Small intestine (tissue), 7 donors: ENCODE results near the gene HNRNPLL. TPM values are rescaled to one million over a fixed set of nuclear protein-coding genes. Genes with fewer than 3 reads are reported as not detected.

Source experiments
- DNase-seq, 2 donors: peaks; one replicate each; pipeline versions ENCODE4 v3.0.0 to v3.0.0-alpha.2; 2013
- FAIRE-seq: peaks from 2 replicates; lab custom pipeline; 2012; peaks lifted over from hg19 to GRCh38; lab: Jason Lieb, UNC
- H3K27ac ChIP-seq, 3 donors: one replicate each; pipeline ENCODE4 v1.5.1; 2013; ENCODE audit warnings: low read length in 2 of 3, mild to moderate bottlenecking in 2 of 3, control low read depth in 1 of 3, inconsistent platforms in 1 of 3, low read depth in 1 of 3, moderate library complexity in 1 of 3
- H3K27me3 ChIP-seq, 3 donors: one replicate each; pipeline ENCODE4 v1.6.1; 2013; ENCODE audit warnings: low read length in 3 of 3, inconsistent platforms in 1 of 3; ENCODE audit not compliant: control insufficient read depth in 3 of 3, insufficient read depth in 3 of 3
- H3K36me3 ChIP-seq, 3 donors: one replicate each; pipeline ENCODE4 v1.6.1; 2013; ENCODE audit warnings: low read length in 3 of 3, inconsistent platforms in 1 of 3, low read depth in 1 of 3, mild to moderate bottlenecking in 1 of 3, moderate library complexity in 1 of 3; ENCODE audit not compliant: control insufficient read depth in 3 of 3, insufficient read depth in 2 of 3
- H3K4me1 ChIP-seq, 3 donors: one replicate each; pipeline ENCODE4 v1.6.1; 2013; ENCODE audit warnings: low read length in 2 of 3, inconsistent platforms in 1 of 3, low read depth in 1 of 3, mild to moderate bottlenecking in 1 of 3, moderate library complexity in 1 of 3; ENCODE audit not compliant: control insufficient read depth in 3 of 3, insufficient read depth in 2 of 3
- H3K4me3 ChIP-seq, 3 donors: one replicate each; pipeline ENCODE4 v1.5.1; 2013; ENCODE audit warnings: low read length in 3 of 3, control low read depth in 1 of 3, inconsistent platforms in 1 of 3, low read depth in 1 of 3, mild to moderate bottlenecking in 1 of 3, moderate library complexity in 1 of 3
- H3K9me3 ChIP-seq, 2 donors: one replicate each; pipeline ENCODE4 v1.6.1; 2013; ENCODE audit warnings: low read depth in 1 of 2, low read length in 1 of 2; ENCODE audit not compliant: control insufficient read depth in 2 of 2, insufficient read depth in 1 of 2
- WGBS, 3 donors: extraction: QIAGEN DNeasy Blood & Tissue Kit; methylation state at CpG; one replicate each; pipeline ENCODE4 v1.1.7; 2013; 5-methylcytosine and 5-hydroxymethylcytosine counted together
- polyA plus RNA-seq, 4 donors: library from polyadenylated mRNA; stranded (reverse) in 3 of 4; unstranded in 1 of 4; fragments of 200-250 nt in 3 of 4; fragments of 120-200 nt in 1 of 4; gene quantifications; one replicate each; pipeline versions ENCODE4 v1.2.1 to v1.2.3, GENCODE V29; 2013
- donor health status: healthy with polysubstance abuse.
- donor health status: control.
- donor health status: control.
- donor health status: Bipolar disorder and iron deficiency.
- donor health status: healthy.

The HNRNPLL gene
- polyA plus RNA-seq, 4 donors, result 17.3 to 36.3 (median 19.7) TPM

DNA sequence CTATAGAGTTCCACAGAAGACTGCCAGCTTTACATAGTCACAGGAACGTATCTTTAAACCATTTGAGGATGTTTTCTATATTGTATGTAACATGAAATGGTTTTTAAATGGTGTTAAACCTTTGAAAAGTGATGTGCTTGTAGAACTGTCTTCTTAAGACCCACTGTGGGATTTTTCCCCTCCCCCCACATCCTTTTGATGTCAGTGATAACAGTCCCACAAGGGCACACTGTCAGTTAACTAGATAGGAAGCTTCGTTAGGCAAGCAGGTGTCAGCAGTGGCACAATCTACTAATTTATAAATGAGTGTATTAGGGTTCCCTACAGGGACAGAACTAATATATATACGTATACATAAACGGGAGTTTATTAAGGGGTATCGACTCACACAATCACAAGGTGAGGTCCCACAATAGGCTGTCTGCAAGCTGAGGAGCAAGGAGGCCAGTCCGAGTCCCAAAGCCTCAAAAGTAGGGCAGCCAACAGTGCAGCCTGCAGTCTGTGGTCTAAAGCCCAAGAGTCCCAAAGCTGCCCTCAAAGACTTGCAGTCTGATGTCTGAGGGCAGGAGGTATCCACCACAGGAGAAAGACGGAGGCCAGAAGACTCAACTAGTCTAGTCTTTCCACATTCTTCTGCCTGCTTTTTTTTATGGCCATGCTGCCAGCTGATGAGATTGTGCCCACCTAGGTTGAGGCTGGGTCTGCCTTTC lies 23.8 kb upstream of the HNRNPLL start:
- no peaks in the 10 kb centered on the region for H3K27me3 ChIP-seq
- H3K36me3 ChIP-seq, result no peaks in the 10 kb centered on the region
- 62 to 70% (median 65%) methylated on average over 7 of the region's 7 CpGs for WGBS, 3 donors
- H3K4me1 ChIP-seq, result peaks cover 0 to 6% (median 0%) of the 10 kb centered on the region in 3 donors
- no peak overlapping the region for H3K4me3 ChIP-seq
- DNase-seq, result peak in 1 of 2 donors; percentile 42
- H3K9me3 ChIP-seq, result peaks cover 0 to 4% of the 10 kb centered on the region in 2 donors
- FAIRE-seq, result no peak
- peak overlapping the region in 1 of 3 donors; percentile 27 for H3K27ac ChIP-seq

DNA sequence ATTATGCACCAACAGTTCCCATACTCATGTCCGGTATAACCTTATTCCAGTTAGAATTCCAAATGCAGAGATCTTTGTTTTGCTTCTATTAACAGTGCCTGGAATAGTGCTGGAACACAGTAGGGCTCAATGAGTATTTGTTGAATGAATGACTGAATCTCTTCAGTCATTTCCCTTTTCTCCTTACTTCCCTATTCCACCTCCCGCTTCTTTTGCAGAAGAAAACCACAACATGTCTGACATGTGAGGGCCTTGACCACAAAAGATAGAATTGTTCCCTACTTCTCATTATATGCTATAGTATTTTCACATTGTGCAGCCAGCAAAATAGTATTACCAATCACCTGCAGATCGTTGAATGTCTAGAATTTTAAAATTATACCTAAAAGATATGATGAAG lies 19.5 kb upstream of the HNRNPLL start:
- DNase-seq (no peak), FAIRE-seq (no peak)
- H3K36me3 ChIP-seq, result no peaks in the 10 kb centered on the region
- no peaks in the 10 kb centered on the region for H3K9me3 ChIP-seq
- peaks cover 0 to 6% (median 0%) of the 10 kb centered on the region in 3 donors for H3K4me1 ChIP-seq
- no peak overlapping the region for H3K4me3 ChIP-seq
- H3K27ac ChIP-seq, result no peak overlapping the region
- 82% methylated on average over 3 of the region's 3 CpGs for WGBS, 3 donors
- no peaks in the 10 kb centered on the region for H3K27me3 ChIP-seq

DNA sequence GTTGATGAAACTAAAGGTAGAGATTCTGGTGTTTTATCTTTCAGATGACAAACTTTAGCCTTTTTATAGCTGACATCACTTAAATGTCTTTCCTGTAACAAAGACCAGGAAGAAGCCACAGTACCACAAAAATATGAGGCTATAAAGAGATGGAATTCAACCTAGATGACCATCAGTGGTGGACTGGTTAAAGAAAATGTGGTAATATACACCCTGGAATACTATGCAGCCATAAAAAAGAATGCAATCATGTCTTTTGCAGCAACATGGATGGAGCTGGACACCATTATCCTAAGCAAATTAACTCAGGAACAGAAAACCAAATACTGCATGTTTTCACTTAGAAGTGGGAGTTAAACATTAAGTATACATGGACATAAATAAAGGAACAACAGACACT lies 18.3 kb upstream of the HNRNPLL start:
- FAIRE-seq (no peak), DNase-seq (no peak)
- Histone ChIP-seq H3K4me1 (peaks cover 0 to 6% (median 0%) of the 10 kb centered on the region in 3 donors), H3K27ac (no peak overlapping the region), H3K9me3 (no peaks in the 10 kb centered on the region), H3K4me3 (no peak overlapping the region), H3K36me3 (no peaks in the 10 kb centered on the region), H3K27me3 (no peaks in the 10 kb centered on the region)

DNA sequence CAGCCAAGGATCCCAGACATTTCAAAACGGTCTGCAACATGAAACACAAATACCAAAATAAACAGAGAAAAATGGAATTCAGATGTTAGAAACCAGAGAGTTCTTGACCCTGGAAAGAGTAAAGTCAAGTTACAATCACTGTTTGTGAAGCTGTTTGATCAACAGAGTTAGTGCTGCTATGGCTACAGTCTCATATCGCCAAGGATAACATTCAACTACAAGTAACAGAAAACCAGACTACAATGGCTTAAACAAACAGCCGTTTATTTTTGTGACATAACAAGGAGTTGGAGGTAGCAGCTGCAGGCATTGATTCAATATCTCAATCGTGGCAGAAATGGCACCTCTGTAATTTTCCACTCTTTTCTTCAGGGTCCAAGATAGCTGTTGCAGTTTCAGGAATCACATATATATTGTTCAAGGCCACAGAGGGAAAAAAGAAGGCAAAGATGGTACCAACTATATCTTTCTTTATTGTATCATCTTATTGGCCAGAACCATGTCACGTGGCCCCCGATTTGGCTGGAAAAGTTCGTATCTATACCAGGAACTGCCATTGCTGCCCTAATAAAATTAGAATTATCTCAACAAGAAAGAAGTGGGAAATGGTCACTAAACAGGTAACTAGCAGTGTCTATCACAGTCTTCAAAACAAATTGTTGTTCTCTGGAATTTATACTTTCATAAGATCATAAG lies 17.7 kb upstream of the HNRNPLL start:
- WGBS, 3 donors, result 41 to 53% (median 50%) methylated on average over 7 of the region's 7 CpGs
- DNase-seq, result peak in 1 of 2 donors; percentile 62
- Histone ChIP-seq H3K36me3 (no peaks in the 10 kb centered on the region), H3K27me3 (no peaks in the 10 kb centered on the region), H3K9me3 (no peaks in the 10 kb centered on the region), H3K27ac (no peak overlapping the region), H3K4me1 (peaks cover 0 to 6% (median 0%) of the 10 kb centered on the region in 3 donors), H3K4me3 (no peak overlapping the region)
- FAIRE-seq, result no peak

DNA sequence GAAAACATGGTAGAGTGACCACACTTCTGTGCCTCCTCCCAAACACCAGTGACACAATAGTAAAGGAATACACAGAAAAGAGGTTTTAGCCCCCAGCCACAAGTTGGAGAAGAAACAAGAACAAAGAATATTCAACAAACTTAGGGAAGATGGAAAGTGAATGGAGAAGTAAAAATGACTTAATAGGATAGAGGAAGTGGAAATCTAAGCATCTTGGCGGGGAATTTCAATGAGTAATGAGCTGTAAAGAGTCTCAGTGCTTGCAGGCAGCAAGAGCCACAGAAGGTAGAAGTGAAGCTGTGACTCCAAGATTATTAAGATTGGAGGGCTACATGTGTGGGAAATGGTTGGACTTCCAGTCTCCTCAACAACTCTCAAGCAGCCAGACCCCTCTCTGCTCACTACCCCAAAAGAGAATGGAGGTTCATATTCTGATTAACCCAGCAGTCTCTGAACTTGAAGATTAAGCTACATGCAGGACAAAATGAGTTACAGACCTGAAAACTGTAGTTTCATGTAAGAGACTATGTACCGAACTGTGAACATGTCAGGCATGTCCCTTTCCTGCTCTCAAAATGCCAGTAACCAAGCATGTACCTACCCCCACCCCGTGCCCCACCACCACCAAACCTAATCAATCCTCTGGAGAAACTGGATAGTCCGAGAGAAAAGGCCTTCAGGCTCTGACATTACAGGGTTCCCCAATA lies 16.9 kb upstream of the HNRNPLL start:
- no peak overlapping the region for H3K4me3 ChIP-seq
- WGBS, 3 donors, result 59 to 73% (median 69%) methylated on average over 4 of the region's 4 CpGs
- H3K27me3 ChIP-seq, result no peaks in the 10 kb centered on the region
- H3K36me3 ChIP-seq, result no peaks in the 10 kb centered on the region
- FAIRE-seq (no peak), DNase-seq (peak in 1 of 2 donors; percentile 23)
- H3K27ac ChIP-seq, result peak overlapping the region in 1 of 3 donors; percentile 25
- no peaks in the 10 kb centered on the region for H3K9me3 ChIP-seq
- peaks cover 0 to 2% (median 0%) of the 10 kb centered on the region in 3 donors for H3K4me1 ChIP-seq

DNA sequence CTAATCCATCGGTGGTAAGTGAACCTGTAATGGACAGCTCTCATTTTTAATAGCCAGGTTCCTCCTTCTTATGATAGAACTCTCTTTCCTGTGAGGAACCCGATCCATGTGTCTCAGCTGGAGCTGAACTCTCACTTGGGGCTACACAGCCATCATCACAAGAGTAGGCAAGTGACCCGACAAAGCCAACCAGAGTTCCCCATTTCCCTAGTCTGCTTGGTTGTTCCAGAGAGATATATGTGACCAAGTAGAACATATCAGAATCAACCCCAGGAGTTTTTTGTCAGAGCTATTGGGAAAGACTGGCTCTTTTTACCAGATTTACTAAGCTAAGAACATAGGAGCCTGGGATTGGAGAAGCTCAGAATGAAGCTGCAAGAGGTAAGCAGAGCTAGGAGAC lies 14.6 kb upstream of the HNRNPLL start:
- FAIRE-seq, result no peak
- Histone ChIP-seq H3K9me3 (no peaks in the 10 kb centered on the region), H3K27ac (no peak overlapping the region), H3K4me3 (no peak overlapping the region), H3K27me3 (no peaks in the 10 kb centered on the region), H3K36me3 (no peaks in the 10 kb centered on the region), H3K4me1 (no peaks in the 10 kb centered on the region)
- 93 to 95% (median 95%) methylated on average over 3 of the region's 3 CpGs for WGBS, 3 donors
- no peak for DNase-seq

DNA sequence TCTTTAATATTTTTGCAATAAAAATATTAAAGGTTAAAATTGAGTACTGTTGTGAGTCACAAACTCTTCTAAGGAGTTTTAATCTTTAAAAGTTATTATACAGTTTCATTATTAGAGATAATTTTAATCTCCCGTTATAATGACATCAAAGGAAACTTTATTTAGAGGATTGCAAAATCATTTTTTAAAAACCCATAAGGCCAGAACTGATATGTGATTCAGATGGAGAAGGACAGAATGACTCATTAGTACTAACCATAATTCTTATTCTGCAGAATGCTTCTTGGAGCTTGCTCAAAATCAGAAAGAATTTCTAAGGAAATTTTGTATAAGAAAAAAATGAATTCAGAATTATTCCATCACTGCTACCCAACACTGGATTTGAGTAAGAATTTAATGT lies 12.5 kb upstream of the HNRNPLL start:
- DNase-seq (no peak), FAIRE-seq (no peak)
- H3K36me3 ChIP-seq, result no peaks in the 10 kb centered on the region
- H3K4me1 ChIP-seq, result no peaks in the 10 kb centered on the region
- H3K9me3 ChIP-seq, result no peaks in the 10 kb centered on the region
- no peak overlapping the region for H3K4me3 ChIP-seq
- WGBS, 3 donors, result 14 to 24% (median 17%) methylated on average over 1 of the region's 1 CpG
- H3K27ac ChIP-seq, result no peak overlapping the region
- no peaks in the 10 kb centered on the region for H3K27me3 ChIP-seq

DNA sequence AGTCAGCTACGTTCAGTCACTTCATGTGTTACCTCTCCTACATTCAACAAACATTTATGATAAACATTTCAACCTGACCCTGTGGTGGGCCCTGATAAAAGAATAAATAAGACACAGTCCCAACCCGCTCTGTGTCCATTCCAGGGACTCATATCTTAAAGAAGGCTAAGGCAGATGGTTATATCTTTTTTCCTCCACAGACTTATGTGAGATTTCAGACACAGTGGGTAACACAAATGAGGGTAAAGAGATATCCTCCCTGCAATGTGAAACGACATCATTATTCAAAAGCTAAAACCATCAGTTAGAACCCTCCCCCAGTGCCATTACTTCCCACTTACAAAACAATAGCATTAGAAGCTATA lies 11.1 kb upstream of the HNRNPLL start:
- H3K9me3 ChIP-seq, result no peaks in the 10 kb centered on the region
- H3K27ac ChIP-seq, result no peak overlapping the region
- DNase-seq (no peak), FAIRE-seq (no peak)
- no peaks in the 10 kb centered on the region for H3K36me3 ChIP-seq
- H3K4me3 ChIP-seq, result no peak overlapping the region
- 62 to 86% (median 80%) methylated on average over 3 of the region's 3 CpGs for WGBS, 3 donors
- no peaks in the 10 kb centered on the region for H3K27me3 ChIP-seq
- H3K4me1 ChIP-seq, result no peaks in the 10 kb centered on the region
